ENCODE results near the gene ITGA4. TPM values are rescaled to one million over a fixed set of nuclear protein-coding genes. Genes with fewer than 3 reads are reported as not detected.

The ITGA4 gene
- total RNA-seq, 1 experiment from 2014 or later = 2.7 TPM

DNA sequence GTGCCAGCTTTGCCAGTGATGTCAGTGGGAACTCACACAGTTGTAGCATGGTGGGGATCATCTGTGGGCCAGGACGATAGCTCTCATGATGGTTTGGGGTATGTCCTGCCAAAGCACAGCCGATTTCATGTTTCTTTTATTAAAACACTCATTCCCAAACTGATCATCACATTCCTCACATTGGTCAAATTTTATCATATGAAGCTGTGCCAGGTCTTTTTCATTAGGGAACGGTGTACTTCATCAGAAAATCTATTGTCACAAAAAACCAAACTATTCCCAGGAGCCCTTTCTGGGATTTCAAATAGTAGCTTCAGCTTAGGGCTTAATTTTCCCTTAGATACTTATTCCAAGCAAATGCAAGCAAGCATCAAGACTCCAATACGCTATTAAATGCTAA is 42.0 kb downstream of the ITGA4 start:
- ChIA-PET POLR2A (no interaction called here), CTCF (interaction anchor here (0.9 to 1.1 kb wide), 2 partner anchors 32 to 41 kb away, joined by 3 read pairs; partner anchors contain the start of gene ITGA4)
- no peaks in the 10 kb centered on the region for H3K27me3 Mint-ChIP-seq (ENCODE audit: low read depth)
- DNase-seq (ENCODE audit: low spot score) (no peak), ATAC-seq (no peak)
- TF ChIP-seq JUN (CRISPR knock-in tag; IDR thresholded peaks at IDR 0.05) (no peak), ZNF121 (CRISPR knock-in tag; IDR thresholded peaks at IDR 0.05) (no peak)
- H3K36me3 Mint-ChIP-seq = no peaks in the 10 kb centered on the region
- H3K9me3 Mint-ChIP-seq = no peaks in the 10 kb centered on the region
- H3K4me1 Mint-ChIP-seq = peaks cover 10% of the 10 kb centered on the region; the same call in 1 of the 2 replicates
- H3K4me3 Mint-ChIP-seq = no peak overlapping the region
- no peak overlapping the region for H3K27ac Mint-ChIP-seq

GRCh38 chr2:181500201-181500600 is 43.0 kb downstream of the ITGA4 start:
- Mint-ChIP-seq H3K27ac (no peak overlapping the region), H3K4me3 (no peak overlapping the region), H3K9me3 (no peaks in the 10 kb centered on the region), H3K4me1 (peaks cover 19% of the 10 kb centered on the region; the same call in 1 of the 2 replicates), H3K36me3 (no peaks in the 10 kb centered on the region), H3K27me3 (ENCODE audit: low read depth) (no peaks in the 10 kb centered on the region)
- no peak for ATAC-seq
- TF ChIP-seq, protein P1, sequence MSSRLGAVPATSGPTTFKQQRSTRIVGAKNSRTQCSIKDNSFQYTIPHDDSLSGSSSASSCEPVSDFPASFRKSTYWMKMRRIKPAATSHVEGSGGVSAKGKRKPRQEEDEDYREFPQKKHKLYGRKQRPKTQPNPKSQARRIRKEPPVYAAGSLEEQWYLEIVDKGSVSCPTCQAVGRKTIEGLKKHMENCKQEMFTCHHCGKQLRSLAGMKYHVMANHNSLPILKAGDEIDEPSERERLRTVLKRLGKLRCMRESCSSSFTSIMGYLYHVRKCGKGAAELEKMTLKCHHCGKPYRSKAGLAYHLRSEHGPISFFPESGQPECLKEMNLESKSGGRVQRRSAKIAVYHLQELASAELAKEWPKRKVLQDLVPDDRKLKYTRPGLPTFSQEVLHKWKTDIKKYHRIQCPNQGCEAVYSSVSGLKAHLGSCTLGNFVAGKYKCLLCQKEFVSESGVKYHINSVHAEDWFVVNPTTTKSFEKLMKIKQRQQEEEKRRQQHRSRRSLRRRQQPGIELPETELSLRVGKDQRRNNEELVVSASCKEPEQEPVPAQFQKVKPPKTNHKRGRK (CRISPR knock-in tag; IDR thresholded peaks at IDR 0.05; ENCODE audit: borderline replicate concordance) = no peak
- no peak for TF ChIP-seq USF1 (CRISPR knock-in tag; IDR thresholded peaks at IDR 0.05)
- no peak for TF ChIP-seq NR1H2 (CRISPR knock-in tag; IDR thresholded peaks at IDR 0.05)
- TF ChIP-seq, protein P2, sequence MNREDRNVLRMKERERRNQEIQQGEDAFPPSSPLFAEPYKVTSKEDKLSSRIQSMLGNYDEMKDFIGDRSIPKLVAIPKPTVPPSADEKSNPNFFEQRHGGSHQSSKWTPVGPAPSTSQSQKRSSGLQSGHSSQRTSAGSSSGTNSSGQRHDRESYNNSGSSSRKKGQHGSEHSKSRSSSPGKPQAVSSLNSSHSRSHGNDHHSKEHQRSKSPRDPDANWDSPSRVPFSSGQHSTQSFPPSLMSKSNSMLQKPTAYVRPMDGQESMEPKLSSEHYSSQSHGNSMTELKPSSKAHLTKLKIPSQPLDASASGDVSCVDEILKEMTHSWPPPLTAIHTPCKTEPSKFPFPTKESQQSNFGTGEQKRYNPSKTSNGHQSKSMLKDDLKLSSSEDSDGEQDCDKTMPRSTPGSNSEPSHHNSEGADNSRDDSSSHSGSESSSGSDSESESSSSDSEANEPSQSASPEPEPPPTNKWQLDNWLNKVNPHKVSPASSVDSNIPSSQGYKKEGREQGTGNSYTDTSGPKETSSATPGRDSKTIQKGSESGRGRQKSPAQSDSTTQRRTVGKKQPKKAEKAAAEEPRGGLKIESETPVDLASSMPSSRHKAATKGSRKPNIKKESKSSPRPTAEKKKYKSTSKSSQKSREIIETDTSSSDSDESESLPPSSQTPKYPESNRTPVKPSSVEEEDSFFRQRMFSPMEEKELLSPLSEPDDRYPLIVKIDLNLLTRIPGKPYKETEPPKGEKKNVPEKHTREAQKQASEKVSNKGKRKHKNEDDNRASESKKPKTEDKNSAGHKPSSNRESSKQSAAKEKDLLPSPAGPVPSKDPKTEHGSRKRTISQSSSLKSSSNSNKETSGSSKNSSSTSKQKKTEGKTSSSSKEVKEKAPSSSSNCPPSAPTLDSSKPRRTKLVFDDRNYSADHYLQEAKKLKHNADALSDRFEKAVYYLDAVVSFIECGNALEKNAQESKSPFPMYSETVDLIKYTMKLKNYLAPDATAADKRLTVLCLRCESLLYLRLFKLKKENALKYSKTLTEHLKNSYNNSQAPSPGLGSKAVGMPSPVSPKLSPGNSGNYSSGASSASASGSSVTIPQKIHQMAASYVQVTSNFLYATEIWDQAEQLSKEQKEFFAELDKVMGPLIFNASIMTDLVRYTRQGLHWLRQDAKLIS (CRISPR knock-in tag; IDR thresholded peaks at IDR 0.05; ENCODE audit: borderline replicate concordance) = no peak
- ChIA-PET POLR2A (no interaction called here), CTCF (interaction anchor here (0.9 kb wide), 1 partner anchor 33 kb away, joined by 3 read pairs; no protein-coding TSS in a partner anchor)
- no peak for DNase-seq (ENCODE audit: low spot score)

DNA sequence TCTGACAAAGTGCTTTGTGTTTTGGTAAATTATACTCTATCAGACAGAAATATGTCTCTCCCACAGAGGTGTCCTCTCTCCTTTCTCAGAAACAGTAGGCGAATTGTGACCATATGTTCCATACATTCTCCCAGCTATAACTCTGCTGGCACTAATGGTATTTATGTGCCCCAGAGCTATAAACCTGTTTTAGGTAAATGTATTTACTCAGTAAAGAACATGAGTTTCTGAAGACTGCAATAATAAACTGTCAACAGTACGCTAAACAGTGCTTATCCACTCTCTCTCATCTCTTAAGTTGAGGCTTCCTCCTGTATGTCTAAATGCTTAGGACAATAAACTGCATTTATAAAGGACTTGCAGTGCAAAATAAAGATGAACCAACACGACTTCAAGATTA is 58.5 kb downstream of the ITGA4 start:
- TF ChIP-seq GRHL2 (CRISPR knock-in tag; IDR thresholded peaks at IDR 0.05; ENCODE audit: insufficient replicate concordance, severe bottlenecking) = no peak
- DNase-seq (ENCODE audit: low spot score) (no peak), ATAC-seq (no peak)
- no peak overlapping the region for H3K27ac Mint-ChIP-seq
- ChIA-PET POLR2A (no interaction called here), CTCF (no interaction called here)
- no peaks in the 10 kb centered on the region for H3K27me3 Mint-ChIP-seq (ENCODE audit: low read depth)
- H3K4me3 Mint-ChIP-seq = no peak overlapping the region
- H3K36me3 Mint-ChIP-seq = no peaks in the 10 kb centered on the region
- H3K9me3 Mint-ChIP-seq = no peaks in the 10 kb centered on the region
- H3K4me1 Mint-ChIP-seq = peaks cover 17% of the 10 kb centered on the region

GRCh38 chr2:181516992-181517391 is 59.8 kb downstream of the ITGA4 start:
- ChIA-PET CTCF (no interaction called here), POLR2A (no interaction called here)
- Mint-ChIP-seq H3K27ac (no peak overlapping the region), H3K27me3 (ENCODE audit: low read depth) (no peaks in the 10 kb centered on the region), H3K9me3 (no peaks in the 10 kb centered on the region), H3K36me3 (no peaks in the 10 kb centered on the region), H3K4me3 (no peak overlapping the region), H3K4me1 (peaks cover 5% of the 10 kb centered on the region)
- ATAC-seq (no peak), DNase-seq (ENCODE audit: low spot score) (no peak)
- TF ChIP-seq, protein P3, sequence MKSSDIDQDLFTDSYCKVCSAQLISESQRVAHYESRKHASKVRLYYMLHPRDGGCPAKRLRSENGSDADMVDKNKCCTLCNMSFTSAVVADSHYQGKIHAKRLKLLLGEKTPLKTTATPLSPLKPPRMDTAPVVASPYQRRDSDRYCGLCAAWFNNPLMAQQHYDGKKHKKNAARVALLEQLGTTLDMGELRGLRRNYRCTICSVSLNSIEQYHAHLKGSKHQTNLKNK (CRISPR knock-in tag; IDR thresholded peaks at IDR 0.05) = no peak

DNA sequence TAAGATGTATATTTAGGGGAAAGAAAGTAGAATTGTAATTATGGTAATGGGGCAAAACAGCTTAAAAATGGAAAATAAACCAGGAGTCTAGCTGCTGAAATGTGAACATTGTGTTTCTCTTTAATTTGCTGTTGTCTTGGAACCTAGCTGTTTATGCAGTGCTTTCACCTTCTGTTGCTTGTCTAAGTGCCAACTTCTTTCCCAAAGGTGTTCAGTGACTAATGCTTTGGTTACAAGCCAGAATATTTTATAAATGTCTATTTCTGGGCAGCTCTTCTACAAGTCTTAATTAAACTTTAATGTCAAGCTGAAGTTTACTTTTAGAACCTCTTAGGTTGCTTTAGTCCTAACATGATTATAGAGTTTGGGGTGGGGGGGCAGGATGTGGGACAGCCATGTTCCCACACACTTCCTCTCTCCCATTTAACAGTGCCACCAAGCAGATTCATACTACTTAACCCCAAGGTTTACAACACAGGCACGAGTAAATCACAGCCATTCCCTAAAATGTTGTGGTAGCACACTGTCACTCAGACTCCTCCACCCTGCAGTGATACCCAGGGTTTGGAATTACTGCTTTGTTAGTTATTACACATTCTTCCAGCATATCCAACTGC is 60.6 kb downstream of the ITGA4 start:
- Mint-ChIP-seq H3K4me3 (no peak overlapping the region), H3K36me3 (no peaks in the 10 kb centered on the region), H3K27ac (no peak overlapping the region), H3K27me3 (ENCODE audit: low read depth) (no peaks in the 10 kb centered on the region), H3K4me1 (no peaks in the 10 kb centered on the region), H3K9me3 (no peaks in the 10 kb centered on the region)
- POLR2A ChIA-PET = no interaction called here
- no peak for ATAC-seq
- CTCF ChIA-PET = no interaction called here
- DNase-seq (ENCODE audit: low spot score) = no peak
- TF ChIP-seq FOXJ3 (CRISPR knock-in tag; IDR thresholded peaks at IDR 0.05; ENCODE audit: borderline replicate concordance) (no peak), ZNF416 (CRISPR knock-in tag; IDR thresholded peaks at IDR 0.05) (no peak), CREM (CRISPR knock-in tag; IDR thresholded peaks at IDR 0.05) (no peak), CDX4 (CRISPR knock-in tag; IDR thresholded peaks at IDR 0.05; ENCODE audit: borderline replicate concordance) (no peak), EMX1 (CRISPR knock-in tag; IDR thresholded peaks at IDR 0.05) (no peak)
- TF ChIP-seq, protein P1 (CRISPR knock-in tag; IDR thresholded peaks at IDR 0.05; ENCODE audit: borderline replicate concordance) = no peak
- TF ChIP-seq, protein P4, sequence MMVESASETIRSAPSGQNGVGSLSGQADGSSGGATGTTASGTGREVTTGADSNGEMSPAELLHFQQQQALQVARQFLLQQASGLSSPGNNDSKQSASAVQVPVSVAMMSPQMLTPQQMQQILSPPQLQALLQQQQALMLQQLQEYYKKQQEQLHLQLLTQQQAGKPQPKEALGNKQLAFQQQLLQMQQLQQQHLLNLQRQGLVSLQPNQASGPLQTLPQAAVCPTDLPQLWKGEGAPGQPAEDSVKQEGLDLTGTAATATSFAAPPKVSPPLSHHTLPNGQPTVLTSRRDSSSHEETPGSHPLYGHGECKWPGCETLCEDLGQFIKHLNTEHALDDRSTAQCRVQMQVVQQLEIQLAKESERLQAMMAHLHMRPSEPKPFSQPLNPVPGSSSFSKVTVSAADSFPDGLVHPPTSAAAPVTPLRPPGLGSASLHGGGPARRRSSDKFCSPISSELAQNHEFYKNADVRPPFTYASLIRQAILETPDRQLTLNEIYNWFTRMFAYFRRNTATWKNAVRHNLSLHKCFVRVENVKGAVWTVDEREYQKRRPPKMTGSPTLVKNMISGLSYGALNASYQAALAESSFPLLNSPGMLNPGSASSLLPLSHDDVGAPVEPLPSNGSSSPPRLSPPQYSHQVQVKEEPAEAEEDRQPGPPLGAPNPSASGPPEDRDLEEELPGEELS (CRISPR knock-in tag; IDR thresholded peaks at IDR 0.05) = no peak
